Stomach smooth muscle (tissue), 2 donors: ENCODE data around the gene PNPO.

ENCODE experiments used
- H3K27ac ChIP-seq: one replicate; pipeline ENCODE4 v1.7.0; 2013; ENCODE audit warnings: mild to moderate bottlenecking, low read length, inconsistent platforms
- H3K27me3 ChIP-seq, 2 donors: one replicate each; pipeline ENCODE4 v1.7.0; 2013; ENCODE audit warnings: low read length in 2 of 2; ENCODE audit not compliant: insufficient read depth in 2 of 2, control insufficient read depth in 1 of 2
- H3K36me3 ChIP-seq, 2 donors: one replicate each; pipeline ENCODE4 v1.7.0; 2013; ENCODE audit warnings: low read length in 2 of 2; ENCODE audit not compliant: control insufficient read depth in 2 of 2, insufficient read depth in 2 of 2
- H3K4me1 ChIP-seq: one replicate; pipeline ENCODE4 v1.7.0; 2013; ENCODE audit warnings: low read length; ENCODE audit not compliant: control insufficient read depth, insufficient read depth
- H3K4me3 ChIP-seq, 2 donors: one replicate each; pipeline ENCODE4 v1.7.0; 2013; ENCODE audit warnings: low read length in 2 of 2
- H3K9ac ChIP-seq, 2 donors: one replicate each; pipeline ENCODE4 v1.7.0; 2013; ENCODE audit warnings: low read length in 2 of 2, mild to moderate bottlenecking in 1 of 2
- H3K9me3 ChIP-seq, 2 donors: one replicate each; pipeline ENCODE4 v1.7.0; 2013; ENCODE audit warnings: low read length in 2 of 2; ENCODE audit not compliant: control insufficient read depth in 2 of 2
- donor health status: healthy.
- donor health status: Pancreatic carcinoma.

The PNPO gene

DNA sequence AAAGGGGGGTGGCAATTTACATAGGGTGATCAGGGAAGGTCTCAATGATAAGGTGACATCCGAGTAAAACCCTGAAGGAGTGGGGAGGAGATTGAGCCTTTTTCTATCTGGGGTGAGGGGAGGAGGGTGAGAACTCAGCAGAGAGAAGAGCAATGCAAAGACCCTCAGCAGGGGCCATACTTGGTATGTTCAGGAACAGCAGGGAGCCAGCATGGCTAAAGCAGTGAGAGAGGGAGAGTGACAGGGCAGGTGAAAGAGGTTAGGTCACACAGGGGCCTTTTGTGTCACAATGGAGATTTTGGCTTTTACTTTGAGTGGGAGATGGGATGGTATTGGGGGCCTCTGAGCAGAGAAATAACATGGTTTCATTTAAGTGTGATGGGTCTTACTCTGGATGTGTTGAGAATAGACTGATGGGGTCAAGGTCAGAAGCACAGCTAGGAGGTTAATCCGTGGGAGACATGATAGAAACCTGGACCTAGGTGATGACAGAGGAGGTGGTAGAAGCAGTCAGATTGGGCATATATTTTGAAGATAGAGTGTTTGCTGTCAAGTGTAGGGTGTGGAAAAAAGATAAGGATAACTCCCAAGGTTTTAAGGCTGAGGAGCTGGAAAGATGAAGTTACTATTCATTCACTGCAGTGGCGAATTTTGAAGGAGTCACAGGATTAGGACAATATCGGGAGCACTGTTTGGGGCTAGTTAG, 39.2 kb upstream of the PNPO start:
- no peak overlapping the region for H3K27ac ChIP-seq
- H3K4me1 ChIP-seq = peaks cover 61% of the 10 kb centered on the region
- no peak overlapping the region for H3K9ac ChIP-seq
- H3K27me3 ChIP-seq = no peaks in the 10 kb centered on the region
- H3K36me3 ChIP-seq = peaks cover 0 to 2% of the 10 kb centered on the region in 2 donors
- H3K9me3 ChIP-seq = no peaks in the 10 kb centered on the region
- H3K4me3 ChIP-seq = no peak overlapping the region

DNA sequence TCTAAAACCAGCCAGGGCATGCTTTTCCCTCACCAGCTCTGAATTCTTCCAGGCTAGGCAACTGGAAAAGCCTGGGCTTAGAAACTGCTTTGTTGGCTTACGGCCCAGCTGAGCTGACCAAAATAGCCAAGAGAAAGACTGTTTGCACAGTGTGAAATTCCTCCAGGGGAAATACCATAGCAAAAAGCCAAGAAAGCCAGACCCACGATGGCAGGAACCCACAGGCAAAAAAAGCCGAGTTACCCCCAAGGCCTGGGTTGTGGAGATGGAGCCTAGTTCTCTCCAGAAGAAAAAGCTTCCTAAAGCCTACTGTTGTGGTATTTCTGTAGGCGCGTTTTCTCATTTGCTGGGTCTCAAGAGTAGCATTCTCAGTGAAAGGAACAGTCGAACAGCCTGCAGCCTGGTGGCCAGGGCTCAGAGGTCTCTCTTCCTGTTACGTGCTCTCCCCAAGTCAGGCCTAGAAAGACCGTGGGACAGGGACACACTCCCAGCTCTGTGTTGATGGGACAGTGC, 36.1 kb upstream of the PNPO start:
- Histone ChIP-seq H3K4me1 (peaks cover 50% of the 10 kb centered on the region), H3K27ac (peak overlapping the region; percentile 90)

DNA sequence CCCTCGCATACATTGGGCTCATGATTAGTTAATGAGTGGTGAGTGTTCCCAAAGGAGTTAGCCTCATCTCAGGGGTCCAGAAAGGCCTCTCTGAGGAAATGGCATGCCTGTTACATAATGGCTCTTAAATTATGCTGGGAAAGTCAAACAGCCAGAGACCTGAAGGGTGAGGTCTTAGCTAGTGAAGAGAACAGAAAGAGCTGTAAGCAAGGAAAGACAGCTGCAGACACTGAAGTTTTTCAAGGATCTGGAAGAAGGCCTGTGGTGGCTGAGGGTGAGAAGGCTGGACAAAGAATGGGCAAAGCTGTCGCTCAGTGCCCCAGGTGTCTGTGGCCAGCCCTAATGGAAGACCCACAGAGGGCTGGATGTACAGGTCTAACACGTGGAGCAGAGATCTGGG, 34.9 kb upstream of the PNPO start:
- H3K4me1 ChIP-seq = peaks cover 48% of the 10 kb centered on the region
- peak overlapping the region; percentile 90 for H3K27ac ChIP-seq

More for the DNA sequence above, 36.1 kb upstream of the PNPO start:
- peak overlapping the region; percentile 48 to 72 for H3K9ac ChIP-seq
- H3K9me3 ChIP-seq = no peaks in the 10 kb centered on the region
- peak overlapping the region; percentile 53 to 55 for H3K4me3 ChIP-seq
- H3K27me3 ChIP-seq = no peaks in the 10 kb centered on the region
- no peaks in the 10 kb centered on the region for H3K36me3 ChIP-seq

DNA sequence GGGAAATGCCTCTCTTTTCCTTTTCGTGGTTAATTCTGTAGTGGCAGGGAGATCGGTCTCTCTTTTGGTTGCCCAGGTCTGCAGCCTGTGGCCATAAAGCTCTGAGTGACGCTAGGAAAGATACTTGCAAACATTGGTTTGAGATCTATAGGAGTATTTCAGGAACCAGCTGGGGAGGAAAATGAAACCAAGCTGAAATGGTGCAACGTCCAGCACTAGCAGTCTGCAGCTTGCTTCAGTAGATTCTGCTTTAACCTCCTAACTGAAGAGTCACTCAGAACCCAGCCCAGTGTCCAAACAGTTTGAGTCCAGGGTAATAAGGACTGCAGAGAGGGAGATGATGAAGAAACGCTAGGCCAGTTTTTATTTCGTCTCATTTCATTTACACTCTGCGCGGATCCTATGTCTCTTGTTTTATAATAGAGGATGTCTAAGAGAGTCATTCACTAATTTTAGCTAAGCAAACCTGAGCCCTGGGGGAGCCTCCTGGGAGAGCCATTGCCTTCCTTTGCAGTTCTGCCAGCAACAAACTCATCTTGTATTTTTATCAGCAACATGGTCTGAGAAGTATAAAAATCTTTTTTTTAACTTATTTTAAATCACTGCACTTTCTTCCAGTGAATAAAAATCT, 33.3 kb upstream of the PNPO start:
- H3K9ac ChIP-seq = peak overlapping the region in 1 of 2 donors; percentile 1
- H3K9me3 ChIP-seq = no peaks in the 10 kb centered on the region
- H3K36me3 ChIP-seq = no peaks in the 10 kb centered on the region
- peak overlapping the region; percentile 59 to 61 for H3K4me3 ChIP-seq
- peaks cover 39% of the 10 kb centered on the region for H3K4me1 ChIP-seq
- H3K27ac ChIP-seq = peak overlapping the region; percentile 6
- H3K27me3 ChIP-seq = no peaks in the 10 kb centered on the region

More for the DNA sequence above, 34.9 kb upstream of the PNPO start:
- Histone ChIP-seq H3K36me3 (no peaks in the 10 kb centered on the region), H3K9ac (peak overlapping the region in 1 of 2 donors; percentile 21), H3K4me3 (peak overlapping the region in 1 of 2 donors; percentile 55), H3K27me3 (no peaks in the 10 kb centered on the region), H3K9me3 (no peaks in the 10 kb centered on the region)

DNA sequence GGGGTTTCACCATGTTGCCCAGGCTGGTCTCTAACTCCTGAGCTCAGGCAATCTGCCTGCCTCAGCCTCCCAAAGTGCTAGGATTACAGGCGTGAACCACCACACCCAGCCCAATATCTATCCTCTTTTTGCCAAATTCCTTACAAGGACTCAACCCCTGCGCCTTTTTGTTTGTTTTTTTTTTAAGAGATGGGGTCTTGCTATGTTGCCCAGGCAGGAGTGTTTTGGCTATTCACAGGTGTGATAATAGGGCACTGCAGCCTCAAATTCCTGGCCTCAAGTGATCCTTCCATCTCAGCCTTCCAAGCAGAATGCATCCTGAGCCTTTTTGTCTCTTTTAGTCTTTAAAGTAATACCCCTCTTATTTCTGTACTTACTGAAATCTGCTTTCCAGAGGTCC, 28.3 kb upstream of the PNPO start:
- peaks cover 0 to 2% of the 10 kb centered on the region in 2 donors for H3K36me3 ChIP-seq
- H3K27ac ChIP-seq = no peak overlapping the region
- H3K27me3 ChIP-seq = no peaks in the 10 kb centered on the region
- peaks cover 20% of the 10 kb centered on the region for H3K4me1 ChIP-seq
- no peak overlapping the region for H3K9ac ChIP-seq
- no peaks in the 10 kb centered on the region for H3K9me3 ChIP-seq
- H3K4me3 ChIP-seq = no peak overlapping the region

DNA sequence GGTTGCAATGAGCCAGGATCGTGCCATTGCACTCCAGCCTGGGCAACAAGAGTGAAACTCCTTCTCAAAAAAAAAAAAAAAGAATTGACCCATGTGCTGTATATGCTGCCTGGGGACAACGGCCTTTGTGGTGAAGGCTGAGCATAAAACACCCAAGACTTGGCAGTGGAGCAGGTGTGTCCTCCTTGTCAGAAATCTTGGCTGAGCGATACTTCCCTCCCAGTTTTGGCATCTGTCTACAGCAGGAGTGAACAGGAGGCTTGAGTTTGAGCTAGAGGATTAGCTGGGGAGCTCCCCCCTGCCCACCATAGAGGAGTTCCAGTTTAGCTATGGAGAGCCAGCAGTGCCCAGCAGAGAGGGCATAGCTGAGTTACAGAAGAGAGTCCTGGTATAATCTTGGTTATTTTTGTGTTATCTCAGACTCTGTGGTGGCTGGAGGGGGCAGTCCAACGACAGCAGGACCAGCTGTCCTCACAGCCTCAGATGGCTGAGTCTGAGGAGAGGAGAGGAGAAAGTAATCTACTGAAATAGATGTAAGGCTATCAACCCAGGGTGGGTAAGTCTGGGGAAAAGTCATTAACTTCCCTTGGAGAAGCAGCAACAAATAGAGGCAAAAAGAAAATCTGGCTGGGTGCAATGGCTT, 26.9 kb upstream of the PNPO start:
- peaks cover 13% of the 10 kb centered on the region for H3K4me1 ChIP-seq
- H3K36me3 ChIP-seq = peaks cover 0 to 2% of the 10 kb centered on the region in 2 donors
- H3K27ac ChIP-seq = no peak overlapping the region
- no peak overlapping the region for H3K9ac ChIP-seq
- H3K27me3 ChIP-seq = no peaks in the 10 kb centered on the region
- no peak overlapping the region for H3K4me3 ChIP-seq
- H3K9me3 ChIP-seq = no peaks in the 10 kb centered on the region

DNA sequence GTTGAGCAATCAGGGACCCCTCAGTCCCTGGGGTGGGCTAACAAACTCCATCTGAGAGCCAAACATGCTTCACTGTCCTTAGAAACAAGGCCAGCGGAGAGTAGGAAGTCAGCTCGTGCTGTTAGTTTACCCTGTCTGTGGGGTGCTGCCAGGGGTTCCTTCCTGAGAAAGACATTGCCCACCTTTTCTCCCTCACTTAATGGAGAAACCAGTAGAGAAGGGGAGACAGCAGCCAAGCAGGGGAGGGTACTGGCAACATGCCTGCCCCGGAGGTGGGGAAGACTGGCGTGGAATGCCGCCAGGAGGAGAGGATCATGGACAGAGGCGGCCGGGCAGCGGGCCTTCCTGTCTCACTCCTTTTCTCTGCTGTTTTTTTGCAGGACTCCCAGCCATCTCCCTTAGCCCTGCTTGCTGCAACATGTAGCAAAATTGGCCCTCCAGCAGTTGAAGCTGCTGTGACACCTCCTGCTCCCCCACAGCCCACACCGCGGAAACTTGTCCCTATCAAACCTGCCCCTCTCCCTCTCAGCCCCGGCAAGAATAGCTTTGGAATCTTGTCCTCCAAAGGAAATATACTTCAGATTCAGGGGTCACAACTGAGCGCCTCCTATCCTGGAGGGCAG, 25.5 kb upstream of the PNPO start:
- Histone ChIP-seq H3K4me1 (peaks cover 13% of the 10 kb centered on the region), H3K27ac (peak overlapping the region; percentile 60), H3K27me3 (no peaks in the 10 kb centered on the region), H3K9me3 (no peaks in the 10 kb centered on the region), H3K36me3 (peaks cover 0 to 2% of the 10 kb centered on the region in 2 donors), H3K9ac (peak overlapping the region; percentile 5 to 42), H3K4me3 (peak overlapping the region; percentile 8 to 40)

DNA sequence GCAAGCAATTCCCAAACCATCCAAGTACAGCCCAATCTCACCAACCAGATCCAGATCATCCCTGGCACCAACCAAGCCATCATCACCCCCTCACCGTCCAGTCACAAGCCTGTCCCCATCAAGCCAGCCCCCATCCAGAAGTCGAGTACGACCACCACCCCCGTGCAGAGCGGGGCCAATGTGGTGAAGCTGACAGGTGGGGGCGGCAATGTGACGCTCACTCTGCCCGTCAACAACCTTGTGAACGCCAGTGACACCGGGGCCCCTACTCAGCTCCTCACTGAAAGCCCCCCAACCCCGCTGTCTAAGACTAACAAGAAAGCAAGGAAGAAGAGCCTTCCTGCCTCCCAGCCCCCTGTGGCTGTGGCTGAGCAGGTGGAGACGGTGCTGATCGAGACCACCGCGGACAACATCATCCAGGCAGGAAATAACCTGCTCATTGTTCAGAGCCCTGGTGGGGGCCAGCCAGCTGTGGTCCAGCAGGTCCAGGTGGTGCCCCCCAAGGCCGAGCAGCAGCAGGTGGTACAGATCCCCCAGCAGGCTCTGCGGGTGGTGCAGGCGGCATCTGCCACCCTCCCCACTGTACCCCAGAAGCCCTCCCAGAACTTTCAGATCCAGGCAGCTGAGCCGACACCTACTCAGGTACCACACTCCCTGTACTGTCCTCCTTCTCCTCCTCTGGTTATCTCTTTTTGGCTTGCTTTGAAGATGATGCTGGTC, 24.7 kb upstream of the PNPO start:
- Histone ChIP-seq H3K36me3 (peaks cover 0 to 2% of the 10 kb centered on the region in 2 donors), H3K9ac (no peak overlapping the region), H3K4me3 (no peak overlapping the region), H3K27ac (peak overlapping the region; percentile 60), H3K27me3 (no peaks in the 10 kb centered on the region), H3K9me3 (no peaks in the 10 kb centered on the region), H3K4me1 (peaks cover 13% of the 10 kb centered on the region)

DNA sequence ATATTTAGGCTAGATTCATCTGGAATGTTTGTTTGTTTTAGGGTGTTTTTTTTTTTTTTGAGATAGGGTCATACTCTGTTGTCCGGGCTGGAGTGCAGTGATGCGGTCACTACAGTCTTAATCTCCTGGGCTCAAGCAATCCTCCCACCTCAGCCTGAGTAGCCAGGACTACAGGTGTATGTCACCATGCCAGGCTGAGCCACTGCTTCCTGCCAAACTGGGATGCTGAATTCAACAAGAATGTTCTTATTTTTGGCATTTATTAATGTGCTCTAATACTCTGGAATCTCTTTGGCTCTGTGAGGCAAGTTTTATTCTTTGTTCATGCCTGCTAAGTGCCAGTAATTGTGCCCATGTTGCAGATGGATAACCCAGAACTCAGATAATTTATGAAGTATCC, 23.8 kb upstream of the PNPO start:
- no peaks in the 10 kb centered on the region for H3K27me3 ChIP-seq
- no peak overlapping the region for H3K9ac ChIP-seq
- H3K4me1 ChIP-seq = peaks cover 13% of the 10 kb centered on the region
- no peak overlapping the region for H3K4me3 ChIP-seq
- H3K36me3 ChIP-seq = peaks cover 0 to 5% of the 10 kb centered on the region in 2 donors
- no peaks in the 10 kb centered on the region for H3K9me3 ChIP-seq
- H3K27ac ChIP-seq = no peak overlapping the region

DNA sequence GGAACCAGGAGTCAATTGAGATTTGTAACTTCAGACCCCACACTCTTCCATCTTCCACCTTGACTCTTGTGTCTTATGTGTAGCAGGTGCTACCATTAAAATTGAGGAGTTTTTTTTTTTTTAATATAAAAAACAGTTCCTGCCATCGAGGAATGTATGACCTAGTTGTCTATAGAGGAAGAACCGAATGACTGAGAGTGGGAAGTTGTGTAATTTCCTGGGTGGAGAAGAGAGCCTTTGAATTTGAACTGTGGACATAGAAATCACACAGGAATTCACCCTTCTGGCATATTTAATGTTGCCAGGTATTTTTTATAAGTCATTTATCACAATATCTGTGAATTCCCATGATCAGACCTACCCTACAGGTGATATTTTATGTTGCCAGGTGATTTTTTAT, 23.4 kb upstream of the PNPO start:
- no peaks in the 10 kb centered on the region for H3K9me3 ChIP-seq
- peaks cover 1 to 7% of the 10 kb centered on the region in 2 donors for H3K36me3 ChIP-seq
- peaks cover 13% of the 10 kb centered on the region for H3K4me1 ChIP-seq
- no peak overlapping the region for H3K4me3 ChIP-seq
- H3K27ac ChIP-seq = no peak overlapping the region
- no peaks in the 10 kb centered on the region for H3K27me3 ChIP-seq
- no peak overlapping the region for H3K9ac ChIP-seq
